GM12878 (cell line): ENCODE results near the gene SCP2. TPM values are rescaled to one million over a fixed set of nuclear protein-coding genes. Genes with fewer than 3 reads are reported as not detected.

Experiments
- CREM ChIP-seq: IDR thresholded peaks from 2 replicates; pipeline ENCODE4 v1.6.1; 2014; ENCODE audit warnings: antibody characterized with exemption, low read depth
- EP300 ChIP-seq, 2 experiments: fragments of 150-350 bp in 1 of 2; IDR thresholded peaks; 2 replicates each; pipeline ENCODE4 v1.6.1; 2011 to 2012; ENCODE audit warnings: low read depth in 2 of 2, low read length in 2 of 2, borderline replicate concordance in 1 of 2, improper control_type of control experiment in 1 of 2, inconsistent platforms in 1 of 2; ENCODE audit not compliant: control insufficient read depth in 1 of 2
- LARP7 ChIP-seq: fragments of 450-650 bp; IDR thresholded peaks from 2 replicates; pipeline ENCODE4 v1.6.1; 2017; ENCODE audit warnings: mild to moderate bottlenecking
- NBN ChIP-seq: fragments of 450-650 bp; IDR thresholded peaks from 2 replicates; pipeline ENCODE4 v1.6.1; 2016
- NKRF ChIP-seq: fragments of 450-650 bp; conservative IDR thresholded peaks from 2 replicates; pipeline ENCODE4 v1.6.1; 2017; ENCODE audit warnings: mild to moderate bottlenecking, moderate library complexity
- REST ChIP-seq: IDR thresholded peaks from 2 replicates; pipeline ENCODE4 v1.6.1; 2012; ENCODE audit warnings: mild to moderate bottlenecking, low read depth, low read length
- SUZ12 ChIP-seq: fragments of 200-600 bp; sonication (generic); IDR thresholded peaks from one replicate; pipeline ENCODE4 v1.6.1; 2018; ENCODE audit warnings: antibody characterized with exemption, mild to moderate bottlenecking; ENCODE audit not compliant: unreplicated experiment
- TARDBP ChIP-seq: IDR thresholded peaks from 2 replicates; pipeline ENCODE4 v1.6.1; 2016; ENCODE audit warnings: borderline replicate concordance
- ZBTB11 ChIP-seq: fragments of 450-650 bp; formaldehyde crosslinking; IDR thresholded peaks from 2 replicates; pipeline ENCODE4 v1.5.0; 2022; ENCODE audit warnings: mild to moderate bottlenecking, missing genetic modification characterization
- ZNF207 ChIP-seq: fragments of 450-650 bp; IDR thresholded peaks from 2 replicates; pipeline ENCODE4 v1.6.1; 2014; ENCODE audit warnings: antibody characterized with exemption, mild to moderate bottlenecking, borderline replicate concordance
- polyA plus RNA-seq, 11 experiments: library from polyadenylated mRNA; depleted of rRNA in 4 of 11; unstranded in 6 of 11; stranded (reverse) in 5 of 11; fragments of >200 nt; fragmentation: Nextera tagmentation in 4 of 11; fragmentation: Illumina TruSeq in 1 of 11; extraction: Ambion mirVana in 4 of 11; extraction: Trizol in 1 of 11; gene quantifications; 1 replicate in 1 of 11; 2 replicates in 10 of 11; pipeline versions ENCODE4 v1.2.1 to v1.2.3, GENCODE V29; 2011 to 2016; ENCODE audit warnings: inconsistent platforms in 2 of 11, missing spikeins in 2 of 11, low read depth in 1 of 11
- total RNA-seq, 4 experiments: library from RNA; depleted of rRNA in 3 of 4; stranded (reverse); fragments of >200 nt in 3 of 4; fragmentation: Illumina TruSeq in 1 of 4; extraction: Trizol in 1 of 4; gene quantifications; 2 replicates each; pipeline versions ENCODE4 v1.2.1 to v1.2.3, GENCODE V29; 2013 to 2021

Gene SCP2
- total and polyA plus RNA-seq, 10 of the 15 experiments (the other 5 are each of a cell fraction or from before 2014, with no cell fraction given), result 74.3 to 327 (median 127) TPM

GRCh38 chr1:52900402-52900801, 26.7 kb upstream of the SCP2 start (continued):
- TF ChIP-seq ZBTB11 (CRISPR knock-in tag) (no peak), CREM (no peak), SUZ12 (no peak), NKRF (no peak), LARP7 (no peak), EP300 (IDR thresholded peaks at IDR 0.05; ENCODE audit: borderline replicate concordance in 1 of 2, control insufficient read depth in 1 of 2, low read depth in 2 of 2, low read length in 2 of 2) (no peak), ZNF207 (no peak), TARDBP (no peak), REST (no peak), NBN (no peak)
